GM12878 (cell line): Measurements from ENCODE around the gene PROX2. TPM values are rescaled to one million over a fixed set of nuclear protein-coding genes. Genes with fewer than 3 reads are reported as not detected.

ENCODE experiments used
- ATAC-seq: fragments of 200-7000 bp; cut with Tn5 transposase; 3 replicates; pipeline ENCODE4 v1.9.1; 2020; ENCODE audit warnings: mild to moderate bottlenecking, moderate library complexity
- BruUV-seq: library from RNA; stranded (reverse); fragments of 400-500 nt; replicated peaks from 2 replicates; lab custom pipeline; 2021; lab: Mats Ljungman, UMichigan
- CTCF ChIA-PET: fragments of 300-600 bp; sonication (Branson Sonifier 250); formaldehyde crosslinking; extraction: SDS; loops from one replicate; lab custom pipeline; 2021; ENCODE audit warnings: inconsistent platforms; lab: Yijun Ruan, JAX
- POLR2A ChIA-PET: fragments of 350-600 bp; formaldehyde crosslinking; extraction: SDS; loops from one replicate; lab custom pipeline; 2021; ENCODE audit warnings: inconsistent platforms; lab: Charles Lee
- RAD21 ChIA-PET: fragments of 300-600 bp; sonication (Branson Sonifier 250); formaldehyde crosslinking; loops from one replicate; lab custom pipeline; 2023; ENCODE audit warnings: antibody characterized with exemption; ENCODE audit not compliant: unreplicated experiment; lab: Charles Lee
- SMC1A ChIA-PET: fragments of 300-600 bp; sonication (Branson Sonifier 250); formaldehyde crosslinking; loops from one replicate; lab custom pipeline; 2023; ENCODE audit not compliant: unreplicated experiment, uncharacterized antibody; lab: Charles Lee
- DNase-seq: peaks from one replicate; pipeline ENCODE4 v3.0.0-alpha.2; 2011; ENCODE audit warnings: low read depth, low spot score
- FAIRE-seq: peaks from 3 replicates; lab custom pipeline; 2011; peaks lifted over from hg19 to GRCh38; lab: Jason Lieb, UNC
- H2AFZ ChIP-seq: 2 replicates; pipeline ENCODE4 v1.6.0; 2011; ENCODE audit warnings: low read depth, low read length, control low read depth; ENCODE audit not compliant: control insufficient read depth
- H3K27ac ChIP-seq: 2 replicates; pipeline ENCODE4 v1.5.1; 2011; ENCODE audit warnings: control low read depth; ENCODE audit not compliant: control insufficient read depth, insufficient read depth
- H3K27me3 ChIP-seq, 2 experiments: replicated peaks in 1 of 2; 2 replicates each; pipeline versions ENCODE4 v1.6.0 to v1.6.1; 2011; ENCODE audit warnings: low read length in 1 of 2; ENCODE audit not compliant: control insufficient read depth in 2 of 2, insufficient read depth in 2 of 2
- H3K36me3 ChIP-seq, 2 experiments: 2 replicates each; pipeline ENCODE4 v1.5.1; 2011; ENCODE audit warnings: low read length in 1 of 2; ENCODE audit not compliant: control insufficient read depth in 2 of 2, insufficient read depth in 2 of 2
- H3K4me1 ChIP-seq: 2 replicates; pipeline ENCODE4 v1.6.1; 2011; ENCODE audit warnings: mild to moderate bottlenecking, low read length, moderate library complexity, mixed read lengths; ENCODE audit not compliant: control insufficient read depth, insufficient read depth
- H3K4me2 ChIP-seq: 2 replicates; pipeline ENCODE4 v1.6.0; 2011; ENCODE audit warnings: control low read depth; ENCODE audit not compliant: control insufficient read depth, insufficient read depth
- H3K4me3 ChIP-seq: fragments of 200-600 bp; sonication (generic); 2 replicates; pipeline ENCODE4 v1.5.1; 2016
- H3K79me2 ChIP-seq: 2 replicates; pipeline ENCODE4 v1.6.0; 2011; ENCODE audit warnings: low read length; ENCODE audit not compliant: control insufficient read depth, insufficient read depth
- H3K9ac ChIP-seq: 2 replicates; pipeline ENCODE4 v1.8.0; 2011; ENCODE audit warnings: low read length, control low read depth, mixed read lengths; ENCODE audit not compliant: control insufficient read depth, insufficient read depth
- H3K9me3 ChIP-seq: replicated peaks from 3 replicates; pipeline ENCODE4 v1.5.1; 2011; ENCODE audit warnings: mild to moderate bottlenecking, low read length; ENCODE audit not compliant: control insufficient read depth, insufficient read depth
- H4K20me1 ChIP-seq: 2 replicates; pipeline ENCODE4 v1.6.0; 2011; ENCODE audit not compliant: control insufficient read depth, insufficient read depth
- BMI1 ChIP-seq: fragments of 450-650 bp; IDR thresholded peaks from 2 replicates; pipeline ENCODE4 v1.6.1; 2016; ENCODE audit warnings: mild to moderate bottlenecking, moderate library complexity, borderline replicate concordance
- CBFB ChIP-seq: IDR thresholded peaks from 2 replicates; pipeline ENCODE4 v1.6.1; 2016; ENCODE audit warnings: antibody characterized with exemption, low read depth
- EED ChIP-seq: sonication (generic); IDR thresholded peaks from 2 replicates; pipeline ENCODE4 v1.6.1; 2016; ENCODE audit warnings: antibody characterized with exemption, low read depth
- EZH2 ChIP-seq: IDR thresholded peaks from 2 replicates; pipeline ENCODE4 v1.6.1; 2012; ENCODE audit warnings: low read depth, mild to moderate bottlenecking, control low read depth, inconsistent platforms, low read length, borderline replicate concordance; ENCODE audit not compliant: control insufficient read depth
- HDAC6 ChIP-seq: fragments of 200-600 bp; sonication (generic); IDR thresholded peaks from one replicate; pipeline ENCODE4 v1.8.0; 2017; ENCODE audit warnings: antibody characterized with exemption; ENCODE audit not compliant: unreplicated experiment
- LARP7 ChIP-seq: fragments of 450-650 bp; IDR thresholded peaks from 2 replicates; pipeline ENCODE4 v1.6.1; 2017; ENCODE audit warnings: mild to moderate bottlenecking
- MXI1 ChIP-seq: fragments of 150-350 bp; IDR thresholded peaks from 2 replicates; pipeline ENCODE4 v1.6.1; 2011; ENCODE audit warnings: low read depth, mild to moderate bottlenecking, inconsistent platforms, low read length, improper control_type of control experiment
- PML ChIP-seq: IDR thresholded peaks from 2 replicates; pipeline ENCODE4 v1.6.1; 2012; ENCODE audit warnings: low read length, inconsistent platforms
- POU2F2 ChIP-seq: IDR thresholded peaks from 3 replicates; pipeline ENCODE4 v1.6.1; 2011; ENCODE audit warnings: low read depth, mild to moderate bottlenecking, low read length, borderline replicate concordance
- RB1 ChIP-seq: fragments of 450-650 bp; formaldehyde crosslinking; IDR thresholded peaks from 2 replicates; pipeline ENCODE4 v1.6.1; 2017; ENCODE audit warnings: mild to moderate bottlenecking, borderline replicate concordance
- RCOR1 ChIP-seq: conservative IDR thresholded peaks from 2 replicates; pipeline ENCODE4 v1.6.1; 2012; ENCODE audit warnings: low read depth, low read length, improper control_type of control experiment
- RELA ChIP-seq: fragments of 450-650 bp; IDR thresholded peaks from 2 replicates; pipeline ENCODE4 v1.8.0; 2014; ENCODE audit warnings: borderline replicate concordance; ENCODE audit not compliant: partially characterized antibody
- SMC3 ChIP-seq: IDR thresholded peaks from 2 replicates; pipeline ENCODE4 v1.6.1; 2011; ENCODE audit warnings: low read length, improper control_type of control experiment, borderline replicate concordance
- ZNF217 ChIP-seq: fragments of 450-650 bp; IDR thresholded peaks from 2 replicates; pipeline ENCODE4 v1.6.1; 2017; ENCODE audit warnings: antibody characterized with exemption, mild to moderate bottlenecking
- WGBS: methylation state at CpG from one replicate; pipeline ENCODE4 v1.1.6; 2016; ENCODE audit warnings: low lambda C conversion rate; ENCODE audit not compliant: insufficient replicate concordance, insufficient coverage; ENCODE audit errors: missing lambda C conversion rate; 5-methylcytosine and 5-hydroxymethylcytosine counted together
- in situ Hi-C: fragments of 300-500 bp; cut with MboI; formaldehyde crosslinking; loops from 9 replicates; pipeline ENCODE4 v1.14.3; 2018; ENCODE audit warnings: mixed read lengths
- intact Hi-C: fragments of 100-400 bp; cut with micrococcal nuclease; formaldehyde crosslinking; loops from one replicate; pipeline ENCODE4 v1.14.2; 2022; ENCODE audit not compliant: unreplicated experiment
- polyA plus RNA-seq, 11 experiments: library from polyadenylated mRNA; depleted of rRNA in 4 of 11; unstranded in 6 of 11; stranded (reverse) in 5 of 11; fragments of >200 nt; fragmentation: Nextera tagmentation in 4 of 11; fragmentation: Illumina TruSeq in 1 of 11; extraction: Ambion mirVana in 4 of 11; extraction: Trizol in 1 of 11; gene quantifications; 1 replicate in 1 of 11; 2 replicates in 10 of 11; pipeline versions ENCODE4 v1.2.1 to v1.2.3, GENCODE V29; 2011 to 2016; ENCODE audit warnings: inconsistent platforms in 2 of 11, missing spikeins in 2 of 11, low read depth in 1 of 11
- total RNA-seq, 4 experiments: library from RNA; depleted of rRNA in 3 of 4; stranded (reverse); fragments of >200 nt in 3 of 4; fragmentation: Illumina TruSeq in 1 of 4; extraction: Trizol in 1 of 4; gene quantifications; 2 replicates each; pipeline versions ENCODE4 v1.2.1 to v1.2.3, GENCODE V29; 2013 to 2021
- TF ChIP-seq, protein P1 (sequence below): fragments of 450-650 bp; IDR thresholded peaks from 2 replicates; pipeline ENCODE4 v1.6.1; 2016; ENCODE audit warnings: mild to moderate bottlenecking
- TF ChIP-seq, protein P2 (sequence below): IDR thresholded peaks from 2 replicates; pipeline ENCODE4 v1.6.1; 2012; ENCODE audit warnings: low read depth, low read length, improper control_type of control experiment
- TF ChIP-seq, protein P3 (sequence below): fragments of 450-650 bp; formaldehyde crosslinking; IDR thresholded peaks from 2 replicates; pipeline ENCODE4 v1.5.0; 2022; ENCODE audit warnings: mild to moderate bottlenecking, missing genetic modification characterization
- TF ChIP-seq, protein P4 (sequence below): IDR thresholded peaks from 2 replicates; pipeline ENCODE4 v1.6.1; 2011; ENCODE audit warnings: borderline replicate concordance, low read depth, mild to moderate bottlenecking, moderate library complexity, mixed read lengths, low read length; ENCODE audit not compliant: insufficient read depth; ENCODE audit errors: extremely low read length

Gene PROX2
- total and polyA plus RNA-seq, 10 of the 15 experiments (the other 5 are each of a cell fraction or from before 2014, with no cell fraction given): 0.04 to 0.42 (median 0.19) TPM

- H3K79me2 ChIP-seq: no peaks in the 10 kb centered on the region
- RAD21 ChIA-PET: interaction anchor here (0.9 to 1.3 kb wide), 2 partner anchors 50 to 84 kb away, joined by 3 read pairs; no protein-coding TSS in a partner anchor
- H3K27me3 ChIP-seq: no peaks in the 10 kb centered on the region
- FAIRE-seq (no peak), DNase-seq (no peak), ATAC-seq (no peak)
- no peak overlapping the region for H3K4me3 ChIP-seq
- H2AFZ ChIP-seq: no peak overlapping the region
- in situ Hi-C loops (no loop called here), intact Hi-C loops (no loop called here)
- no peaks in the 10 kb centered on the region for H3K36me3 ChIP-seq
- H3K9ac ChIP-seq: no peak overlapping the region
- no peaks in the 10 kb centered on the region for H3K4me1 ChIP-seq
- H3K4me2 ChIP-seq: no peak overlapping the region
- SMC1A ChIA-PET: interaction anchor here (1.1 to 11.1 kb wide), 3 partner anchors 10 to 48 kb away, joined by 3 to 165 read pairs (median 3); no protein-coding TSS in a partner anchor
- H4K20me1 ChIP-seq: no peaks in the 10 kb centered on the region
- POLR2A ChIA-PET: interaction anchor here (0.5 to 1.0 kb wide), 2 partner anchors 9 to 34 kb away, joined by 3 to 5 read pairs; no protein-coding TSS in a partner anchor
- no peak overlapping the region for H3K27ac ChIP-seq
- CTCF ChIA-PET: interaction anchor here (0.5 to 13.8 kb wide), 7 partner anchors 18 to 1225 kb away, joined by 3 to 552 read pairs (median 106); partner anchors contain the start of genes DLST and PROX2
- no peaks in the 10 kb centered on the region for H3K9me3 ChIP-seq
- no TSS peak for BruUV-seq
- 87% methylated on average over 4 of the region's 4 CpGs for WGBS
- TF ChIP-seq SMC3 (no peak), ZNF217 (no peak), RELA (no peak), BMI1 (no peak), EZH2 (no peak), HDAC6 (no peak), LARP7 (no peak), RCOR1 (no peak), RB1 (no peak), PML (no peak), POU2F2 (no peak), MXI1 (no peak), CBFB (no peak), EED (no peak)
- TF ChIP-seq, protein P1, sequence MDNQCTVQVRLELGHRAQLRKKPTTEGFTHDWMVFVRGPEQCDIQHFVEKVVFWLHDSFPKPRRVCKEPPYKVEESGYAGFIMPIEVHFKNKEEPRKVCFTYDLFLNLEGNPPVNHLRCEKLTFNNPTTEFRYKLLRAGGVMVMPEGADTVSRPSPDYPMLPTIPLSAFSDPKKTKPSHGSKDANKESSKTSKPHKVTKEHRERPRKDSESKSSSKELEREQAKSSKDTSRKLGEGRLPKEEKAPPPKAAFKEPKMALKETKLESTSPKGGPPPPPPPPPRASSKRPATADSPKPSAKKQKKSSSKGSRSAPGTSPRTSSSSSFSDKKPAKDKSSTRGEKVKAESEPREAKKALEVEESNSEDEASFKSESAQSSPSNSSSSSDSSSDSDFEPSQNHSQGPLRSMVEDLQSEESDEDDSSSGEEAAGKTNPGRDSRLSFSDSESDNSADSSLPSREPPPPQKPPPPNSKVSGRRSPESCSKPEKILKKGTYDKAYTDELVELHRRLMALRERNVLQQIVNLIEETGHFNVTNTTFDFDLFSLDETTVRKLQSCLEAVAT: no peak
- TF ChIP-seq, protein P2, sequence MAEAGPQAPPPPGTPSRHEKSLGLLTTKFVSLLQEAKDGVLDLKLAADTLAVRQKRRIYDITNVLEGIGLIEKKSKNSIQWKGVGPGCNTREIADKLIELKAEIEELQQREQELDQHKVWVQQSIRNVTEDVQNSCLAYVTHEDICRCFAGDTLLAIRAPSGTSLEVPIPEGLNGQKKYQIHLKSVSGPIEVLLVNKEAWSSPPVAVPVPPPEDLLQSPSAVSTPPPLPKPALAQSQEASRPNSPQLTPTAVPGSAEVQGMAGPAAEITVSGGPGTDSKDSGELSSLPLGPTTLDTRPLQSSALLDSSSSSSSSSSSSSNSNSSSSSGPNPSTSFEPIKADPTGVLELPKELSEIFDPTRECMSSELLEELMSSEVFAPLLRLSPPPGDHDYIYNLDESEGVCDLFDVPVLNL: no peak
- TF ChIP-seq, protein P3, sequence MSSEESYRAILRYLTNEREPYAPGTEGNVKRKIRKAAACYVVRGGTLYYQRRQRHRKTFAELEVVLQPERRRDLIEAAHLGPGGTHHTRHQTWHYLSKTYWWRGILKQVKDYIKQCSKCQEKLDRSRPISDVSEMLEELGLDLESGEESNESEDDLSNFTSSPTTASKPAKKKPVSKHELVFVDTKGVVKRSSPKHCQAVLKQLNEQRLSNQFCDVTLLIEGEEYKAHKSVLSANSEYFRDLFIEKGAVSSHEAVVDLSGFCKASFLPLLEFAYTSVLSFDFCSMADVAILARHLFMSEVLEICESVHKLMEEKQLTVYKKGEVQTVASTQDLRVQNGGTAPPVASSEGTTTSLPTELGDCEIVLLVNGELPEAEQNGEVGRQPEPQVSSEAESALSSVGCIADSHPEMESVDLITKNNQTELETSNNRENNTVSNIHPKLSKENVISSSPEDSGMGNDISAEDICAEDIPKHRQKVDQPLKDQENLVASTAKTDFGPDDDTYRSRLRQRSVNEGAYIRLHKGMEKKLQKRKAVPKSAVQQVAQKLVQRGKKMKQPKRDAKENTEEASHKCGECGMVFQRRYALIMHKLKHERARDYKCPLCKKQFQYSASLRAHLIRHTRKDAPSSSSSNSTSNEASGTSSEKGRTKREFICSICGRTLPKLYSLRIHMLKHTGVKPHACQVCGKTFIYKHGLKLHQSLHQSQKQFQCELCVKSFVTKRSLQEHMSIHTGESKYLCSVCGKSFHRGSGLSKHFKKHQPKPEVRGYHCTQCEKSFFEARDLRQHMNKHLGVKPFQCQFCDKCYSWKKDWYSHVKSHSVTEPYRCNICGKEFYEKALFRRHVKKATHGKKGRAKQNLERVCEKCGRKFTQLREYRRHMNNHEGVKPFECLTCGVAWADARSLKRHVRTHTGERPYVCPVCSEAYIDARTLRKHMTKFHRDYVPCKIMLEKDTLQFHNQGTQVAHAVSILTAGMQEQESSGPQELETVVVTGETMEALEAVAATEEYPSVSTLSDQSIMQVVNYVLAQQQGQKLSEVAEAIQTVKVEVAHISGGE (CRISPR knock-in tag): no peak
- TF ChIP-seq, protein P4, sequence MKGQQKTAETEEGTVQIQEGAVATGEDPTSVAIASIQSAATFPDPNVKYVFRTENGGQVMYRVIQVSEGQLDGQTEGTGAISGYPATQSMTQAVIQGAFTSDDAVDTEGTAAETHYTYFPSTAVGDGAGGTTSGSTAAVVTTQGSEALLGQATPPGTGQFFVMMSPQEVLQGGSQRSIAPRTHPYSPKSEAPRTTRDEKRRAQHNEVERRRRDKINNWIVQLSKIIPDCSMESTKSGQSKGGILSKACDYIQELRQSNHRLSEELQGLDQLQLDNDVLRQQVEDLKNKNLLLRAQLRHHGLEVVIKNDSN: no peak
These were observed 20.0 kb downstream of the PROX2 start for GRCh38 chr14:74855945-74856344.
